Measurements from ENCODE around the gene ECSIT.

The ECSIT gene

DNA sequence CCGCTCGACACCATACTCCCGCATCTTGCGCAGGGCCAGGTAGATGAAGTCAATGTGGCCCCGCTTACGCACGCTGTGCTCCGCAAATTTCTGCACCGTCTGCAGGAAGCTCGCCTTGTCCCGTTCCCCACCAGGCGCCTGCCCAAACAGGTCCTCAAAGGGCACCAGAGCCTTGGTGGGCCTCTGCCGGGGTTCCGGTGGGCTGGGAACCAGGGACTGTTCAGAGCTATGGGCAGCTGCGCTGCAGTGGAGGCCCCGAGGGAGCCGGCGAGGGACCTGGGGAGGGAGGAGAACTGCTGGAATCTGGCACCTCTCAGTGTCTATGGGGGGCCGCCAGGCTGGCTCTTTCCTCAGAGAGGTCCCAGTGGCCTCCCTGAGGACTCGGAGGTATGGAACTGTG is 15.0 kb downstream of the ECSIT start:
- DNase-seq (ENCODE audit: low read depth in 1 of 2, low spot score in 1 of 2), result no peak
- TF ChIP-seq POLR2AphosphoS5 (IDR thresholded peaks at IDR 0.05; ENCODE audit: low read depth) (no peak), GABPA (IDR thresholded peaks at IDR 0.05; ENCODE audit: low read depth) (no peak), SPI1 (IDR thresholded peaks at IDR 0.05; ENCODE audit: borderline replicate concordance, low read depth) (no peak)
- TF ChIP-seq, protein P1, sequence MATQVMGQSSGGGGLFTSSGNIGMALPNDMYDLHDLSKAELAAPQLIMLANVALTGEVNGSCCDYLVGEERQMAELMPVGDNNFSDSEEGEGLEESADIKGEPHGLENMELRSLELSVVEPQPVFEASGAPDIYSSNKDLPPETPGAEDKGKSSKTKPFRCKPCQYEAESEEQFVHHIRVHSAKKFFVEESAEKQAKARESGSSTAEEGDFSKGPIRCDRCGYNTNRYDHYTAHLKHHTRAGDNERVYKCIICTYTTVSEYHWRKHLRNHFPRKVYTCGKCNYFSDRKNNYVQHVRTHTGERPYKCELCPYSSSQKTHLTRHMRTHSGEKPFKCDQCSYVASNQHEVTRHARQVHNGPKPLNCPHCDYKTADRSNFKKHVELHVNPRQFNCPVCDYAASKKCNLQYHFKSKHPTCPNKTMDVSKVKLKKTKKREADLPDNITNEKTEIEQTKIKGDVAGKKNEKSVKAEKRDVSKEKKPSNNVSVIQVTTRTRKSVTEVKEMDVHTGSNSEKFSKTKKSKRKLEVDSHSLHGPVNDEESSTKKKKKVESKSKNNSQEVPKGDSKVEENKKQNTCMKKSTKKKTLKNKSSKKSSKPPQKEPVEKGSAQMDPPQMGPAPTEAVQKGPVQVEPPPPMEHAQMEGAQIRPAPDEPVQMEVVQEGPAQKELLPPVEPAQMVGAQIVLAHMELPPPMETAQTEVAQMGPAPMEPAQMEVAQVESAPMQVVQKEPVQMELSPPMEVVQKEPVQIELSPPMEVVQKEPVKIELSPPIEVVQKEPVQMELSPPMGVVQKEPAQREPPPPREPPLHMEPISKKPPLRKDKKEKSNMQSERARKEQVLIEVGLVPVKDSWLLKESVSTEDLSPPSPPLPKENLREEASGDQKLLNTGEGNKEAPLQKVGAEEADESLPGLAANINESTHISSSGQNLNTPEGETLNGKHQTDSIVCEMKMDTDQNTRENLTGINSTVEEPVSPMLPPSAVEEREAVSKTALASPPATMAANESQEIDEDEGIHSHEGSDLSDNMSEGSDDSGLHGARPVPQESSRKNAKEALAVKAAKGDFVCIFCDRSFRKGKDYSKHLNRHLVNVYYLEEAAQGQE (IDR thresholded peaks at IDR 0.05; ENCODE audit: insufficient replicate concordance, low read depth), result no peak
- TF ChIP-seq, protein P2, sequence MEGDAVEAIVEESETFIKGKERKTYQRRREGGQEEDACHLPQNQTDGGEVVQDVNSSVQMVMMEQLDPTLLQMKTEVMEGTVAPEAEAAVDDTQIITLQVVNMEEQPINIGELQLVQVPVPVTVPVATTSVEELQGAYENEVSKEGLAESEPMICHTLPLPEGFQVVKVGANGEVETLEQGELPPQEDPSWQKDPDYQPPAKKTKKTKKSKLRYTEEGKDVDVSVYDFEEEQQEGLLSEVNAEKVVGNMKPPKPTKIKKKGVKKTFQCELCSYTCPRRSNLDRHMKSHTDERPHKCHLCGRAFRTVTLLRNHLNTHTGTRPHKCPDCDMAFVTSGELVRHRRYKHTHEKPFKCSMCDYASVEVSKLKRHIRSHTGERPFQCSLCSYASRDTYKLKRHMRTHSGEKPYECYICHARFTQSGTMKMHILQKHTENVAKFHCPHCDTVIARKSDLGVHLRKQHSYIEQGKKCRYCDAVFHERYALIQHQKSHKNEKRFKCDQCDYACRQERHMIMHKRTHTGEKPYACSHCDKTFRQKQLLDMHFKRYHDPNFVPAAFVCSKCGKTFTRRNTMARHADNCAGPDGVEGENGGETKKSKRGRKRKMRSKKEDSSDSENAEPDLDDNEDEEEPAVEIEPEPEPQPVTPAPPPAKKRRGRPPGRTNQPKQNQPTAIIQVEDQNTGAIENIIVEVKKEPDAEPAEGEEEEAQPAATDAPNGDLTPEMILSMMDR (IDR thresholded peaks at IDR 0.05; ENCODE audit: insufficient read depth, low read length), result no peak
- Histone ChIP-seq H3K4me3 (replicated peaks; ENCODE audit: insufficient read depth, low read length) (no peak overlapping the region), H3K27ac (replicated peaks) (no peak overlapping the region), H3K27me3 (ENCODE audit: insufficient read depth, poor library complexity, severe bottlenecking) (no peaks in the 10 kb centered on the region)

DNA sequence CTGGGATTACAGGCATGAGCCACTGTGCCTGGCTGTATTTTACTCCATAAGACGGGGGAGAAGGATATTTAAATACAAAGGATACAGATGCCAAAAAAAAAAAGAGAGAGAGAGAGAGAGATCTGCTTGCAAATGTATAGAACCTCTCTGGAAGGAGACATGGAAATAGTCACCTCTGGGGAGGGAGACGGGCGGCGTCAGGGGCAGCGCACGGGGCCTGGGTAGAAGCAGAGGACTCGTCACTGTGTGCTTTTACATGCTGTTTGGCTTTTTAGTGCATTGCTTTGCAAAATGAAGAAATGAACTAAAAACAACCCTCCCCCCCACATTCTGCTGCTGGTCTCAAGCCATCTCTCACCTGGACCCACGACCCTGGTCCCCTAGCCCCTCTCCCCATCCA is 18.5 kb downstream of the ECSIT start:
- DNase-seq (ENCODE audit: low read depth in 1 of 2, low spot score in 1 of 2), result no peak
- Histone ChIP-seq H3K4me3 (replicated peaks; ENCODE audit: insufficient read depth, low read length) (no peak overlapping the region), H3K27me3 (ENCODE audit: insufficient read depth, poor library complexity, severe bottlenecking) (no peaks in the 10 kb centered on the region), H3K27ac (replicated peaks) (no peak overlapping the region)
- TF ChIP-seq SPI1 (IDR thresholded peaks at IDR 0.05; ENCODE audit: borderline replicate concordance, low read depth) (no peak), POLR2AphosphoS5 (IDR thresholded peaks at IDR 0.05; ENCODE audit: low read depth) (no peak), GABPA (IDR thresholded peaks at IDR 0.05; ENCODE audit: low read depth) (no peak)
- TF ChIP-seq, protein P1 (IDR thresholded peaks at IDR 0.05; ENCODE audit: insufficient replicate concordance, low read depth), result no peak
- TF ChIP-seq, protein P2 (IDR thresholded peaks at IDR 0.05; ENCODE audit: insufficient read depth, low read length), result no peak

DNA sequence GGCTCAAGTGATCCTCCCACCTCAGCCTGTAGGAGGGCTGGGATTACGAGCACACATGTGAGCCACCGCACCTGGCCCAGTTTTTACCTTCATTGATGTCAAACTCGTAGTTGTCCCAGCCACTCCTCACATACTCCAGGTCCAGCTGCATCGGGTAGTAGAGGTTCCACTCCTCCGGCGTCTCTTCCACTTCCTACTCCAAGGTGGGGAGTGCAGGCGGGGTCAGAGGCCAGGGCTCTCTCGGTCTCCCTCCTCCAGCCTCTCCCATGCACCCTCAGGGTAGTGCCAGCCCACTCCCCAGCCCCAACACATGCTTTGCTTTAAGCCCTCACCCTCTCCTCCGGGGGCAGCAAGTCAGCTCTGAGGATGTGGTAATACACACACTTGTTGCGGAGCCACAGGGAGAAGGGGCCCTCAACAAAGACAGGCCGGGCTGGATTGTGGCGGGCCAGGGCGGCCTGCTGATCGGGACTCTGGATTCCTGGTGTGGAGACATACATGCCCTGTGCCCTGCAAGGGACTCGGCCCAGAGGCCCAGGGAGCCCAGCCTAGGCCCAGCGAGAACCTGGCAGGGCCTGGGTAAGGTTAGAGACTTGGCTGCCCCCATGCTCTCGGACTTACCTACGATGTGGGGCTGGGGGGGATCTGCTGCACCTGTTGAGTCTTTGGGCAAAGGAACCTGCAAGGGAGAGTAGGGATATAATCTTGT is 21.4 kb downstream of the ECSIT start:
- TF ChIP-seq, protein P1 (IDR thresholded peaks at IDR 0.05; ENCODE audit: insufficient replicate concordance, low read depth), result no peak
- no peak for TF ChIP-seq SPI1 (IDR thresholded peaks at IDR 0.05; ENCODE audit: borderline replicate concordance, low read depth)
- no peak for TF ChIP-seq GABPA (IDR thresholded peaks at IDR 0.05; ENCODE audit: low read depth)
- TF ChIP-seq, protein P2 (IDR thresholded peaks at IDR 0.05; ENCODE audit: insufficient read depth, low read length), result no peak
- H3K27ac ChIP-seq (replicated peaks), result no peak overlapping the region
- H3K4me3 ChIP-seq (replicated peaks; ENCODE audit: insufficient read depth, low read length), result no peak overlapping the region
- H3K27me3 ChIP-seq (ENCODE audit: insufficient read depth, poor library complexity, severe bottlenecking), result no peaks in the 10 kb centered on the region
- DNase-seq (ENCODE audit: low read depth in 1 of 2, low spot score in 1 of 2), result no peak
